Measurements from ENCODE around the gene WNT2B. TPM values are rescaled to one million over a fixed set of nuclear protein-coding genes. Genes with fewer than 3 reads are reported as not detected.

Gene WNT2B
- total RNA-seq, 1 experiment from 2014 or later = 5.8 TPM

- H3K27me3 Mint-ChIP-seq (ENCODE audit: unreplicated experiment) = no peaks in the 10 kb centered on the region
These were observed 55.3 kb downstream of the WNT2B start for GRCh38 chr1:112564081-112564480.

DNA sequence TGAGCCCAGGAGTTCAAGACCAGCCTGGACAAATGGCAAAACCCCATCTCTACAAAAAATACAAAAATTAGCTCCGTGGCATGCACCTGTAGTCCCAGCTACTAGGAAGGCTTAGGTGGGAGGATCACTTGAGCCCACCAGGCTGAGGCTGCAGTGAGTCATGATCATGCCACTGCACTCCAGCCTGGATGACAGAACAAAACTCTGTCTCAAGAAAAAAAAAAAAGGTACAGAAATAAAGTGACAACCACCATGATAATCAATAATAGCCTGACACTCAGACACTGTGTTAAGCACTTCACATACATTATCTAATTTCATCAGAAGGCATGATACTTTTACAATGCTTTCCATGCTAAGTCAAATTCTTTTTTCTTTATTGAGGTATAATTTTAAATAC, 57.0 kb downstream of the WNT2B start:
- Mint-ChIP-seq H3K4me1 (ENCODE audit: low read depth, unreplicated experiment) (no peaks in the 10 kb centered on the region), H3K4me3 (ENCODE audit: low read depth, unreplicated experiment) (no peak overlapping the region), H3K9me3 (ENCODE audit: low read depth, unreplicated experiment) (no peaks in the 10 kb centered on the region), H3K27me3 (ENCODE audit: unreplicated experiment) (no peaks in the 10 kb centered on the region), H3K36me3 (ENCODE audit: insufficient read depth, unreplicated experiment) (peaks cover 5% of the 10 kb centered on the region), H3K27ac (ENCODE audit: unreplicated experiment) (no peak overlapping the region)
- TF ChIP-seq CTCF (IDR thresholded peaks at IDR 0.05; ENCODE audit: unreplicated experiment) = no peak
- no TSS peak for BruUV-seq (replicated peaks)
- no peak for DNase-seq
- intact Hi-C loops (cut with micrococcal nuclease; ENCODE audit: unreplicated experiment) = no loop called here
- CTCF ChIA-PET = no interaction called here

More at GRCh38 chr1:112564081-112564480, 55.3 kb downstream of the WNT2B start:
- no peak overlapping the region for H3K27ac Mint-ChIP-seq (ENCODE audit: unreplicated experiment)
- TF ChIP-seq CTCF (IDR thresholded peaks at IDR 0.05; ENCODE audit: unreplicated experiment) = no peak
- H3K36me3 Mint-ChIP-seq (ENCODE audit: insufficient read depth, unreplicated experiment) = peaks cover 5% of the 10 kb centered on the region
- no peaks in the 10 kb centered on the region for H3K4me1 Mint-ChIP-seq (ENCODE audit: low read depth, unreplicated experiment)
- no peaks in the 10 kb centered on the region for H3K9me3 Mint-ChIP-seq (ENCODE audit: low read depth, unreplicated experiment)
- CTCF ChIA-PET = no interaction called here
- intact Hi-C loops (cut with micrococcal nuclease; ENCODE audit: unreplicated experiment) = no loop called here
- no TSS peak for BruUV-seq (replicated peaks)
- DNase-seq = no peak
- H3K4me3 Mint-ChIP-seq (ENCODE audit: low read depth, unreplicated experiment) = no peak overlapping the region

- no peaks in the 10 kb centered on the region for H3K9me3 Mint-ChIP-seq (ENCODE audit: low read depth, unreplicated experiment)
- no peaks in the 10 kb centered on the region for H3K27me3 Mint-ChIP-seq (ENCODE audit: unreplicated experiment)
- no peak overlapping the region for H3K27ac Mint-ChIP-seq (ENCODE audit: unreplicated experiment)
- CTCF ChIA-PET = no interaction called here
- H3K4me3 Mint-ChIP-seq (ENCODE audit: low read depth, unreplicated experiment) = no peak overlapping the region
- H3K36me3 Mint-ChIP-seq (ENCODE audit: insufficient read depth, unreplicated experiment) = no peaks in the 10 kb centered on the region
- TF ChIP-seq CTCF (IDR thresholded peaks at IDR 0.05; ENCODE audit: unreplicated experiment) = no peak
- intact Hi-C loops (cut with micrococcal nuclease; ENCODE audit: unreplicated experiment) = no loop called here
- DNase-seq = no peak
- H3K4me1 Mint-ChIP-seq (ENCODE audit: low read depth, unreplicated experiment) = no peaks in the 10 kb centered on the region
- BruUV-seq (replicated peaks) = no TSS peak
These were observed 66.5 kb downstream of the WNT2B start for GRCh38 chr1:112575154-112575804.

DNA sequence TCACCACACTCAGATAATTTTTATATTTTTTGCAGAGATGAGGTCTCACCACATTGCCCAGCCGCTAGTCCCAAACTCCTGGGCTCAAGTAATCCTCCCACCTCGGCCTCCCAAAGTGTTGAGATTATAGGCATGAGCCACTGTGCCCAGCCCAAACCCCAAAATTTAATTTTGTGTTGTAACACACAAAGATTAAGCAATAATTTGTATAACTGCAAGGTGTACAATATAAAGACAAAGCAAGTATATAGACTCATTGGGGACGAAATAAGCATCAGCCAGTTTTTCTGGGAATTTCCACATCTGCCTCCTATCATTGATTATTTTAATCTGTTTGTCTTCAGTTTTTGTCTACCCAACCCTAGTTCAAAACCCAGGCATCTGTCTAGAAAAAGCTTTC, 67.5 kb downstream of the WNT2B start:
- BruUV-seq (replicated peaks) = no TSS peak
- H3K27me3 Mint-ChIP-seq (ENCODE audit: unreplicated experiment) = no peaks in the 10 kb centered on the region
- H3K4me1 Mint-ChIP-seq (ENCODE audit: low read depth, unreplicated experiment) = no peaks in the 10 kb centered on the region
- H3K36me3 Mint-ChIP-seq (ENCODE audit: insufficient read depth, unreplicated experiment) = peaks cover under 1% of the 10 kb centered on the region
- no peak overlapping the region for H3K4me3 Mint-ChIP-seq (ENCODE audit: low read depth, unreplicated experiment)
- intact Hi-C loops (cut with micrococcal nuclease; ENCODE audit: unreplicated experiment) = no loop called here
- H3K27ac Mint-ChIP-seq (ENCODE audit: unreplicated experiment) = no peak overlapping the region
- H3K9me3 Mint-ChIP-seq (ENCODE audit: low read depth, unreplicated experiment) = no peaks in the 10 kb centered on the region
- CTCF ChIA-PET = no interaction called here
- no peak for DNase-seq
- no peak for TF ChIP-seq CTCF (IDR thresholded peaks at IDR 0.05; ENCODE audit: unreplicated experiment)

Small RNAs within 50 kb of the gene (microRNA-seq; reads per million reads assigned to microRNA genes)
- gene MIR4256 = not detected

Other genes starting within 250 kb of the WNT2B start
- gene CTTNBP2NL, start 112.8 kb upstream of the WNT2B start, total RNA-seq (2022) = 46.1 and 48.9 TPM in 2 replicates
- gene ST7L, start 110.2 kb downstream of the WNT2B start, total RNA-seq (2022) = 15.9 and 19.0 TPM in 2 replicates
- 103 and 117 TPM in 2 replicates for gene CAPZA1, start 110.9 kb downstream of the WNT2B start, total RNA-seq (2022)
- gene MOV10, start 165.7 kb downstream of the WNT2B start, total RNA-seq (2022) = 71.4 and 80.0 TPM in 2 replicates
- gene RHOC, start 198.2 kb downstream of the WNT2B start, total RNA-seq (2022) = 176 and 197 TPM in 2 replicates
- 1.3 and 2.2 TPM in 2 replicates for gene PPM1J, start 206.4 kb downstream of the WNT2B start, total RNA-seq (2022)